Breast epithelium (tissue), 3 donors: Measurements from ENCODE around the gene OXER1.

Experiments
- POLR2A ChIP-seq: fragments of 450-650 bp; IDR thresholded peaks from one replicate; pipeline ENCODE4 v1.6.1; 2016; ENCODE audit warnings: antibody characterized with exemption, mild to moderate bottlenecking, moderate library complexity
- POLR2AphosphoS5 ChIP-seq, 3 donors: sonication (generic); formaldehyde crosslinking; IDR thresholded peaks; one replicate each; pipeline ENCODE4 v1.6.1; 2017; ENCODE audit warnings: antibody characterized with exemption in 3 of 3
- TF ChIP-seq, protein P1 (sequence below), 3 donors: fragments of 450-650 bp; IDR thresholded peaks; one replicate each; pipeline ENCODE4 v1.5.1; 2016 to 2017; ENCODE audit warnings: antibody characterized with exemption in 3 of 3, mild to moderate bottlenecking in 3 of 3, moderate library complexity in 3 of 3

DNA sequence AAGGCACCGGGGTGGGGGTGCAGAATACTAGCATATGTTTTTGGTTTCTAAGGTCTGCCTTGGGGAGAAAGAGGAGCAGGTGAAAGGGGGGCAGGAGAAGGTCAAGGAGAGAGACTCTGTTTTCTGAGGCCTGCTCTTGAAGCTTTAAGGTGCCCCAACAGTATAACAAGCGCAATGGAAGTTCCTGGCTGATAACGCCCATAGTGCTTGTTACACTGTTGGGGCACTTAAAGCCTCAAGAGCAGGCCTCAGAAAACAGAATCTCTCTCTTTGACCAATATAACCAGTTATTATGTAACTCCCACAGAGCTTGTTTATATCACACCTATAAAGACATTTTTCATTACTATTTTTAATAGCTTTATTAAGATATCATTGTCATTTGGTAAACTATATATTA is 16.5 kb downstream of the OXER1 start:
- TF ChIP-seq POLR2AphosphoS5 (IDR thresholded peaks at IDR 0.05) (no peak), POLR2A (no peak)
- TF ChIP-seq, protein P1, sequence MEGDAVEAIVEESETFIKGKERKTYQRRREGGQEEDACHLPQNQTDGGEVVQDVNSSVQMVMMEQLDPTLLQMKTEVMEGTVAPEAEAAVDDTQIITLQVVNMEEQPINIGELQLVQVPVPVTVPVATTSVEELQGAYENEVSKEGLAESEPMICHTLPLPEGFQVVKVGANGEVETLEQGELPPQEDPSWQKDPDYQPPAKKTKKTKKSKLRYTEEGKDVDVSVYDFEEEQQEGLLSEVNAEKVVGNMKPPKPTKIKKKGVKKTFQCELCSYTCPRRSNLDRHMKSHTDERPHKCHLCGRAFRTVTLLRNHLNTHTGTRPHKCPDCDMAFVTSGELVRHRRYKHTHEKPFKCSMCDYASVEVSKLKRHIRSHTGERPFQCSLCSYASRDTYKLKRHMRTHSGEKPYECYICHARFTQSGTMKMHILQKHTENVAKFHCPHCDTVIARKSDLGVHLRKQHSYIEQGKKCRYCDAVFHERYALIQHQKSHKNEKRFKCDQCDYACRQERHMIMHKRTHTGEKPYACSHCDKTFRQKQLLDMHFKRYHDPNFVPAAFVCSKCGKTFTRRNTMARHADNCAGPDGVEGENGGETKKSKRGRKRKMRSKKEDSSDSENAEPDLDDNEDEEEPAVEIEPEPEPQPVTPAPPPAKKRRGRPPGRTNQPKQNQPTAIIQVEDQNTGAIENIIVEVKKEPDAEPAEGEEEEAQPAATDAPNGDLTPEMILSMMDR (IDR thresholded peaks at IDR 0.05) = no peak
